ENCODE results near the gene ARNT2.

The ARNT2 gene

GRCh38 chr15:80473286-80474223, 69.4 kb downstream of the ARNT2 start:
- Histone ChIP-seq H3K4me1 (ENCODE audit: low read depth, poor library complexity, severe bottlenecking) (no peaks in the 10 kb centered on the region), H3K79me2 (ENCODE audit: insufficient read depth, low read depth) (no peaks in the 10 kb centered on the region), H2AFZ (ENCODE audit: low read depth) (no peak overlapping the region), H3K9ac (no peak overlapping the region), H4K20me1 (ENCODE audit: insufficient read depth) (no peaks in the 10 kb centered on the region), H3K4me3 (IDR thresholded peaks at IDR 0.05; ENCODE audit: insufficient read depth, low read depth, low read length) (no peak overlapping the region), H3K4me2 (no peak overlapping the region), H3K27me3 (ENCODE audit: insufficient read depth, low read depth) (no peaks in the 10 kb centered on the region), H3K36me3 (ENCODE audit: insufficient read depth) (no peaks in the 10 kb centered on the region), H3K27ac (no peak overlapping the region)
- no peak for TF ChIP-seq CTCF (conservative IDR thresholded peaks at IDR 0.05; ENCODE audit: low read depth, low read length)

GRCh38 chr15:80474224-80475215, 70.3 kb downstream of the ARNT2 start:
- H3K4me3 ChIP-seq (IDR thresholded peaks at IDR 0.05; ENCODE audit: insufficient read depth, low read depth, low read length): no peak overlapping the region
- H4K20me1 ChIP-seq (ENCODE audit: insufficient read depth): no peaks in the 10 kb centered on the region
- H3K27ac ChIP-seq: no peak overlapping the region
- TF ChIP-seq CTCF (conservative IDR thresholded peaks at IDR 0.05; ENCODE audit: low read depth, low read length): no peak
- H3K79me2 ChIP-seq (ENCODE audit: insufficient read depth, low read depth): no peaks in the 10 kb centered on the region
- no peak overlapping the region for H2AFZ ChIP-seq (ENCODE audit: low read depth)
- H3K4me2 ChIP-seq: no peak overlapping the region
- H3K36me3 ChIP-seq (ENCODE audit: insufficient read depth): no peaks in the 10 kb centered on the region
- H3K4me1 ChIP-seq (ENCODE audit: low read depth, poor library complexity, severe bottlenecking): no peaks in the 10 kb centered on the region
- no peak overlapping the region for H3K9ac ChIP-seq
- no peaks in the 10 kb centered on the region for H3K27me3 ChIP-seq (ENCODE audit: insufficient read depth, low read depth)

GRCh38 chr15:80475572-80475971, 71.4 kb downstream of the ARNT2 start:
- no peaks in the 10 kb centered on the region for H3K27me3 ChIP-seq (ENCODE audit: insufficient read depth, low read depth)
- peak; percentile 50; the same call in 1 of the 2 replicates for TF ChIP-seq CTCF (conservative IDR thresholded peaks at IDR 0.05; ENCODE audit: low read depth, low read length)

GRCh38 chr15:80476036-80476435, 71.9 kb downstream of the ARNT2 start:
- Histone ChIP-seq H3K9ac (no peak overlapping the region), H3K4me3 (IDR thresholded peaks at IDR 0.05; ENCODE audit: insufficient read depth, low read depth, low read length) (no peak overlapping the region), H3K27me3 (ENCODE audit: insufficient read depth, low read depth) (no peaks in the 10 kb centered on the region), H3K4me2 (no peak overlapping the region), H4K20me1 (ENCODE audit: insufficient read depth) (no peaks in the 10 kb centered on the region), H2AFZ (ENCODE audit: low read depth) (no peak overlapping the region), H3K79me2 (ENCODE audit: insufficient read depth, low read depth) (no peaks in the 10 kb centered on the region), H3K36me3 (ENCODE audit: insufficient read depth) (no peaks in the 10 kb centered on the region), H3K4me1 (ENCODE audit: low read depth, poor library complexity, severe bottlenecking) (no peaks in the 10 kb centered on the region), H3K27ac (no peak overlapping the region)
- TF ChIP-seq CTCF (conservative IDR thresholded peaks at IDR 0.05; ENCODE audit: low read depth, low read length): no peak

More at GRCh38 chr15:80475572-80475971, 71.4 kb downstream of the ARNT2 start:
- no peak overlapping the region for H3K9ac ChIP-seq
- H3K4me1 ChIP-seq (ENCODE audit: low read depth, poor library complexity, severe bottlenecking): no peaks in the 10 kb centered on the region
- H4K20me1 ChIP-seq (ENCODE audit: insufficient read depth): no peaks in the 10 kb centered on the region
- H3K27ac ChIP-seq: no peak overlapping the region
- no peak overlapping the region for H3K4me2 ChIP-seq
- no peaks in the 10 kb centered on the region for H3K36me3 ChIP-seq (ENCODE audit: insufficient read depth)
- no peak overlapping the region for H3K4me3 ChIP-seq (IDR thresholded peaks at IDR 0.05; ENCODE audit: insufficient read depth, low read depth, low read length)
- no peaks in the 10 kb centered on the region for H3K79me2 ChIP-seq (ENCODE audit: insufficient read depth, low read depth)
- no peak overlapping the region for H2AFZ ChIP-seq (ENCODE audit: low read depth)

Data from KMS-11 (cell line).